ENCODE measurements around the gene TMPRSS11E.
"Not testable (repeated sequence)": the region's sequence is repeated elsewhere in the genome, so short reads cannot be mapped to it uniquely, and the experiment has no call there.

Gene TMPRSS11E

GRCh38 chr4:68447201-68447600 lies at the start of gene TMPRSS11E:
TMPRSS11E (plus strand) TSS chr4:68447463; CDS start chr4:68447513, 50 bp downstream.
- DNase-seq: no peak

DNA sequence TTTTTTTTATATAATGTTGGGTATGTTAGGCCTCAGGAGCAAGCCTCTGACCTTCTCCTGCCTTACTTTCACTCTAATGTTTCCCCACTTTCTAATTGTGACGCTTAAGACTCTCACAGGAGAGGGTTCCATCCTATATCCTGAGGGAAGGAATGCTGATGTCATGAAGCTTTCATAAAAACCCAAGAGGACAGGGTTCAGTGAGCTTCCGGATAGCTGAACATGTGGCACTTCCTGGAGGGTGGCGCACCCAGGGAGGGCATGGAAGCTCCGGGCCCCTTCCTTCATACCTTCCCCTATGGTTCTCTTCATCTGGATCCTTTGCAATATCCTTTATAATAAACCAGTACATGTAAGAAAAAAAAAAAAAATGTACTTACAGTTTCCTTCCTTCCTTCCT lies 48.0 kb upstream of the TMPRSS11E start:
- no peak for DNase-seq

- no peak for DNase-seq
Observed at GRCh38 chr4:68401231-68401630, 46.0 kb upstream of the TMPRSS11E start.

DNA sequence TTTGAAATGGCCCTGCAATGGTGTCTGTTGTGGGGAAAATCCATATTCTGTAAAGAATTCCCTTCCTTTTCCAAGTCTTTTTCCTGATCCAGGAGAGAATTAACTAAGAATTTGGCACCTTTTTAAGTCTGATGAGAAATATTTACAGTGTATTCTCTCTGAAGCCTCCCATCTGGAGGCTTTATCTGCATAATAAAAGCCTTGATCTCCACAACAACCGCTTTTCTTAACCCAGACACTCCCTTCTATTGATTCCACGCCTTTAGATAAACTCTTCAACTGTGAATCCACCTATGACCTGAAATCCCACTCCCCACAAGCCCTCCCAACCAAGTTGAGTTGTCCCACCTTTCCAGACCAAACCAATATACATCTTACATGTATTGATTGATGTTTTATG lies 43.1 kb upstream of the TMPRSS11E start:
- DNase-seq: no peak

DNA sequence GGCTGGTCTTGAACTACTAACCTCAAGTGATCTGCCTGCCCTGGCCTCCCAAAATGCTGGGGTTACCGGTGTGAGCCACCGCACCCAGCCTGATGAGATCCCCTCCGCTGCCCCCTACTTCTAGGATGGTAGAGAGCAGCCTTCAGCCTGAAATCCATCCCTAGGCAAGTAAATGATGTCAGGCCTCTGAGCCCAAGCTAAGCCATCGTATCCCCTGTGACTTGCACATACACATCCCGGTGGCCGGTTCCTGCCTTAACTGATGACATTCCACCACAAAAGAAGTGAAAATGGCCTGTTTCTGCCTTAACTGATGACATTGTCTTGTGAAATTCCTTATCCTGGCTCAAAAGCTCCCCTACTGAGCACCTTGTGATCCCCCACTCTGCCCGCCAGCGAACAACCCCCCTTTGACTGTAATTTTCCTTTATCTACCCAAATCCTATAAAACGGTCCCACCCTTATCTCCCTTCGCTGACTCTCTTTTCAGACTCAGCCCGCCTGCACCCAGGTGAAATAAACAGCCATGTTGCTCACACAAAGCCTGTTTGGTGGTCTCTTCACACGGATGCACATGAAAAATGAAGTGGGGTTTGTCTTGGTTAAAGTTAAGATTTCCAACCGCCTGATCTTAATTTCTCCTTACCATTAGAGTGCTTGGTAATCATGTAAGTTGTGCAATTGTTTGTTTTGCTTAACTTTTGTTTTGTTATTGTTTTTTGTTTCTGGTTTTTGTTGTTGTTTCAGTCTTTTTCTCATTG lies 41.4 kb upstream of the TMPRSS11E start:
- DNase-seq: not testable (repeated sequence)

DNA sequence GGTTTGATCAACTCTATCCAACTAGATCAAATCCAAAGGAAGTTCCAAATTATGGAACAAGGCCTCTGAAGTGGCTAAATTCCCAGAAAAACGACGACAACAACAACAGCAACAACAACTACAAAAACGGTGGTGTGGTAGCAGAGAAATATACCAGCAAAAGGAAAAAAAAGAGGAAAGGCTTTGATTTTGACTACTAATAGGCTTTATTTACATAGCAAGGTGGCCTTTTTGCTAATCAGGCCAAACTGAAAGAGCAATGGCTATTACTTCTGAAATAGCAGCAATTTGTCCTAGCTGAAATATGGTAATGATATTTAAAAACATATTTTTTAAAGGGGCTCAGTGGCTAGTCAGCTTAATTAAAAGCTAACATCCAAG lies 40.8 kb upstream of the TMPRSS11E start:
- DNase-seq: no peak

GRCh38 chr4:68407015-68407867 lies 40.0 kb upstream of the TMPRSS11E start:
- DNase-seq: not testable (repeated sequence)

DNA sequence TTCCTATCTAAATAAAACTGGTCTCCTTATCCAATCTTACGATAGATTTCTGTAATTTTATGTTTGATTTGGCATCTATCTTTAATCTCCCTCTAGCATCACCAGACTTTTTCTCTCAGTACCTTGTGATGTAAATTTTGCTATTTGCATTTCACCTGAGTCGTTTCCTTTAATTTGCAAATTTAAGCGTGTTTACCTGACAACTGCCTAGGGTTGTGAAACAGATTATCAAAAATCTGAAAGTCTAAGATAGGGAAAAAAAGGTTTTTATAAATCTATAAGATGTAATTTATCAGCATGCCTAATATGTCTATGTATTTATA lies 39.4 kb upstream of the TMPRSS11E start:
- DNase-seq: no peak

GRCh38 chr4:68410149-68410548 lies 37.1 kb upstream of the TMPRSS11E start:
- DNase-seq: no peak

GRCh38 chr4:68410643-68411042 lies 36.6 kb upstream of the TMPRSS11E start:
- DNase-seq: no peak

DNA sequence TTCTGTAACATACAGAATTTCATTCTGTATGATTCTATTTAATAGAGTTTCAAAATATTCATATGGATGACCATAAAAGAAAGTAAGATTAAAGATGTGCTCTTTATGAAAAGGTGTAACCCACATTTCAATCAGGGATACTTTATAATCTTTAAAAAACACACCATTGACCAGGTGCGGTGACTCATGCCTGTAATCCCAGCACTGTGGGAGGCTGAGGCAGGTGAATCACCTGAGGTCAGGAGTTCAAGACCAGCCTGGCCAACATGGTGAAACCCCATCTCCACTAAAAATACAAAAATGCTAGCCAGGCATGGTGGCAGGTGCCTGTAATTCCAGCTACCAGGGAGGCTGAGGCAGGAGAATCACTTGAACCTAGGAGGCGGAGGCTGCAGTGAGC lies 35.2 kb upstream of the TMPRSS11E start:
- DNase-seq: not testable (repeated sequence)

DNA sequence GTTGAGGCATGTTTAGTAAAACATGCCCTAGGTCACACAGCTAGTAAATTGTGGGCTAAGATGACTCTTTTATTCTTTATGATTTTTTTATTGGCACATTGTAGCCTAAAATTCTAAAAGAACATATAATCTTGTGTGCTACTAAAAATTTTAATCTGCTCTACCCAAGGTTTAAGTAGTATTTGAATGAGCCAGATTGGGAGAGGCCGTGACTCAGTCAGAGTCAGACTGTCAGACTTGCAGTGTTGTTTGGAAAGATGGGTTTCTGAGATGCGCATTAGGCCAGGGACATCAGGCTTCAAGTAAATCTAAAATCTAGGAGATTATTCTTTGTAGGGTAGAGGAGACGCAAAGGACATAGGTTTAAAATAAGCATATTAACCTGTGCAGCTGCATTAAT lies 30.7 kb upstream of the TMPRSS11E start:
- no peak for DNase-seq

- no peak for DNase-seq
Observed at GRCh38 chr4:68426516-68426915, 20.7 kb upstream of the TMPRSS11E start.

DNA sequence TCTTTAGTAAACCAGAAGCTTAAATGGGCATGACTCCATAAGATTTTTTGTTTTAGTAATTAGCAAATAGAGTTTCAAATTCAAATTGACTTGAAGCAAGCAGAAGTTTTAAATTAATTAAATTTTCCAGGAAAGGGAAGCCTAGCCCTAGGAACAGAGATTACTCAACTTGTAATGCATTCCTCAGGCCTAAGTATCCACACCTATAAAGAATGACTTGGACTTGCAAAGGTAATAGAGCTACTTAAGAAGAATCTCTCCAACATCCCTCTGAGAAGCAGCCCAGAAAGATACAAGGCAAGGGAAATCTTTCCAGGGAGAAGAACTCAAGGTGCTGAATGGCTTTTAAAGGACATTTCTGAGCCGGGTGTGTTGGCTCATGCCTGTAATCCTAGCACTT lies 16.9 kb upstream of the TMPRSS11E start:
- no peak for DNase-seq

DNA sequence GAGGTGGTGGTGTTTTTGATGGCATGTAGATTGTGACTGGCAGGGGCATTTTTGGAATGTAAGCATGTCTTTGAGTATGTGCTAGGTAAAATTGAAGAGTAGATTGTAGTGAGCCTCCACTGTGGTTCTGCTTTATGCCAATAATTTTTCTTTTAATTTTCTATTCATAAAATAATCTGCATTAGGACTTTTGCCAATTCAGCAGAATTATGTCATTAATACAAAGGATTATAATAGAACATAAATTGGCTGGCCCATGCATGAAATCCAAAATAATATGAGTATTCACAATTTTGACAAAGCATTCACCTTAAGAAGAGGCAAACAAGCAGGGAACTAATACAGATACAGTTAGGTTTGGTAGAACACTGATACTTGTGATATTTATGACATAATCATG lies 14.9 kb upstream of the TMPRSS11E start:
- DNase-seq: no peak

- no peak for DNase-seq
Observed at GRCh38 chr4:68433582-68433981, 13.7 kb upstream of the TMPRSS11E start.

DNA sequence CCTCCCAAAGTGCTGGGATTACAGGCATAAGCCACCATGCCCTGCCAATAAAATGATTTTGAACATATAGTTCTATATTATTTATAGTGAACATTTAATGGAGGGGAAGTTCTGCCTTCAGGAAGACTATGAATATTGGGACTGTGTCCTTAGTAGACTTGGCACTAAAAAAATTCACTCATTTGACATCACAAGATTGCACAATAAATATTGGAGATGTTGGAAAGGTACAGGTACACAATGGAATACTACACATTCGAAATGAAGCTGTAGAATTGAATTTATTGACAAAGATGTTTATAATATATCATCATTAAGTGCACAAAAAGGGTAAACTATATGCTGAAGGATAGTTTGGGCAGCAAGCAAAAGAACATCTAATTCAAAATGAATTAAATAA lies 13.0 kb upstream of the TMPRSS11E start:
- DNase-seq: no peak

DNA sequence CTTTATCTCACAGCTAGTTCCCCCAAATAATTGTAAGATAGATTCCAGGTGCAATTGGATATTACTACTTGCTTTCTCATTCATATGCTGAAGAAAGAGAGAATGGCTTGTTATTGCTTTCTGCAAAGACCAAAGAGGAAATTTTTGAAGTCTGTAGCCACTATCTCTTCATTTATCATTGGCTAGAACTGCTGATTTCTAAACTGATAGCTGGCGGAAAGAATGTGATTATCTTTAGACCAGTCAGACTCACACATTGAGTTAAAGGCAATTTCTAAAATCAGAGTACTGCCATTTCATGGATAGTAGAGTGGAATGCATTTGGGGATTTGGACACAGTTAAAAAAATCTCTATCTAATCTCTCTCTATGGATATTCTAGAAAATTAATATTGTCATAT lies 12.4 kb upstream of the TMPRSS11E start:
- no peak for DNase-seq

DNA sequence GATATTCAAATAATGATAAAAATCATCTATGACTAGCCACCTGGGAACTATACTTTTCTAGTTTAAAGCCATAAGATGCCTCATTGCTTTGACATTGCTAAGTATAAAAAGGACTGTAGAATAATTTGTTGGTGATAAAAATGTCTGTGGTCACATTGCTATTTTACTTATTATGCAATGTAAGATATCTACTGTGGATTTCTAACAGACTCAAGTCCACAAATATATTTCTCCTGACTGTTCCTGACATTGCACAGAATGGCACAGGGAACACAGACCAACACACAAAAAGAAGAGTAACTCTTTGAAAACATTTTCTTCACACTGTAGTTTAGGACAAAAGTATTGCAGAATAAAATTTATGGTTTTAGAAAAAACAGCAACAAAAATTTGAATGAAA lies 2.2 kb upstream of the TMPRSS11E start:
- DNase-seq: no peak

GRCh38 chr4:68451246-68452211 lies 4.3 kb downstream of the TMPRSS11E start:
- no peak for DNase-seq

- DNase-seq: no peak
Observed at GRCh38 chr4:68460085-68460484, 12.8 kb downstream of the TMPRSS11E start.

GRCh38 chr4:68461790-68462189 lies 14.5 kb downstream of the TMPRSS11E start:
- DNase-seq: no peak

DNA sequence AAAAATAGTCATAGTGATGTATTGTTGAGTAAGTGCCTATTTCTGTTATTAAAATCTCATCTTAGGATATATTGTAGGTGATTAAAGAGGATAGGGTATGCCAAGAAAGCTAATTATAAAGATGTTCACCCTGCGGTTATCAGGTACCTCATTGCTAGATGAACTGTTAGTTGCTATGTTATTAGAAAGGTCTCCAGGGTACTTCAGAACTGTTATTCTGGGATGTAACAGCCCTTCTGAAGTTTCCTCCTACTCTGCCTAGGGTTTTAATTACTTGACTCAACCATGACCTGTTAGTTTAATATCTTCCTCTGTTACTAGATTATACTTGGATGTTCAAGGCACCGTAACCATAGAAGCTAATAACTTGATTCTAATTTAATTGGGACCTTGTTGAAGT lies 15.4 kb downstream of the TMPRSS11E start:
- DNase-seq: no peak

Data from NCI-H1694 treated with DMSO at 0.1 percent for 48 hours (cell line).